IPS-18c (cell line): Measurements from ENCODE around the gene SEMA4G.

Source experiments
- H3K4me3 ChIP-seq: 2 replicates; pipeline ENCODE4 v1.7.0; 2013; ENCODE audit warnings: low read depth, mild to moderate bottlenecking, low read length, moderate library complexity; ENCODE audit not compliant: insufficient read depth
- H3K9me3 ChIP-seq: one replicate; pipeline ENCODE4 v1.6.1; 2013; ENCODE audit warnings: mild to moderate bottlenecking, low read length, moderate library complexity; ENCODE audit not compliant: control insufficient read depth, insufficient read depth

The SEMA4G gene

DNA sequence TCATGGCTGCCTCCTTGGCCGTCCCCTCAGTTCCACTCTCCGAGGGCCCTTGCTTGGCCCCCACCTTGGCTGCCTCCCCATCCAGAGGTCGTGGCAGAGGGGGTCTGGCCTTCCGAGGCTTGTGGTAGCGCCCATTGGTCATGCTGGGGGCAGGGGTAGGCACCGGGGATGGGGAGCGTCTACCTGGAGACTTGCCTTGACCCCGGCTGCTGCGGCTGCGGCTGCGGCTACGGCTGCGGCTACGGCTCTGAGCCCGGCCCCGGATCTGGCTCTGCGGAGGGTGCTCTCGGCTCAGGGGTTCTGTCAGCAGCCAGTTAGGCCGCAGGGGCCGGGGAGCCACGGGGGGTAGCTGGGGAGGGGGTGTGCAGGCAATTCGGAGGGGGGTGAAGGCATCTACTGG is 41.0 kb downstream of the SEMA4G start:
- H3K9me3 ChIP-seq = no peaks in the 10 kb centered on the region
- H3K4me3 ChIP-seq = no peak overlapping the region

DNA sequence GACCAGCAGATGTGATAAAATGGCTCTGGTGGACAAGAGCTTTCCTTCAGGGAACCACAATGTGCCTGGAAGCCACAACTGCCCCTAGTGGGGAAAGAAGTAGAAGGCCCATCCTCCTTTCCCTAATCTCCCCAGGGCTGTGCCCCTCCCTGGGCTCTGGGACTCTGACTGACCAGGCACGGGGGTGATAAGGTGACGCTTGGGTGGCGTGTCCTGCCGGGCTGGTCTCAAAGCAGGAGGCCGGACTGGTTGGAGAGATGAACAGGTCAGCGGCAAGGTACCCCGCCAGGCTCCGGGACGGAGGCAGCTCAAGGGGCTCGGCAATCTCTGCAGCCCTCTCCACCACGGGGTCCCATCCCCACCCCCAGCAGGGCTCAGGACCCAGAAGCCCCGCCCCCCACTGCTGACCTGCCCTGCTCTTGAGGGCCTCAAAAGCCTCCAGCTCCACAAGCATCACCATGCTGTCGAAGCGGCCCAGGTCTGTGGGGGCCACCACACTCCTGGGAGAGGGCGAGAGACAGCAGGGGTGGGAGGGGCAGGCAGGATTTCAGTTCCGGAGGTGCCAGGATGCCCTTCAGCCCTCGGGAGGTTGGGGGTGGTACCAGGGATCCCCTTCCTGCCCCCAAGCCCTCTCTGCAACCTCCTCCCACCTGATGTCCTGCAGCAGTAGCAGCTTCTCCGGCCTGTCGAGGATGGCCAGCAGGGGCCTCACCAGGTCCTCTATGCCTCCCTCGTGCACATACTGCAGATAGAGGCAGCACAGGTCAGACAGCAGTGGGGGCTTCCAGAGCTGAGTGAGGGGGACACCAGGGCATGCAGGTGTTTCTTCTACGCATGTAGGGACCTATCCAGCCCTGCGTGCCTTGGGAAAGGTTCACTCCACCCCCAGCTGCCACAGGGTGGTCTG is 42.5 kb downstream of the SEMA4G start:
- Histone ChIP-seq H3K9me3 (no peaks in the 10 kb centered on the region), H3K4me3 (no peak overlapping the region)

DNA sequence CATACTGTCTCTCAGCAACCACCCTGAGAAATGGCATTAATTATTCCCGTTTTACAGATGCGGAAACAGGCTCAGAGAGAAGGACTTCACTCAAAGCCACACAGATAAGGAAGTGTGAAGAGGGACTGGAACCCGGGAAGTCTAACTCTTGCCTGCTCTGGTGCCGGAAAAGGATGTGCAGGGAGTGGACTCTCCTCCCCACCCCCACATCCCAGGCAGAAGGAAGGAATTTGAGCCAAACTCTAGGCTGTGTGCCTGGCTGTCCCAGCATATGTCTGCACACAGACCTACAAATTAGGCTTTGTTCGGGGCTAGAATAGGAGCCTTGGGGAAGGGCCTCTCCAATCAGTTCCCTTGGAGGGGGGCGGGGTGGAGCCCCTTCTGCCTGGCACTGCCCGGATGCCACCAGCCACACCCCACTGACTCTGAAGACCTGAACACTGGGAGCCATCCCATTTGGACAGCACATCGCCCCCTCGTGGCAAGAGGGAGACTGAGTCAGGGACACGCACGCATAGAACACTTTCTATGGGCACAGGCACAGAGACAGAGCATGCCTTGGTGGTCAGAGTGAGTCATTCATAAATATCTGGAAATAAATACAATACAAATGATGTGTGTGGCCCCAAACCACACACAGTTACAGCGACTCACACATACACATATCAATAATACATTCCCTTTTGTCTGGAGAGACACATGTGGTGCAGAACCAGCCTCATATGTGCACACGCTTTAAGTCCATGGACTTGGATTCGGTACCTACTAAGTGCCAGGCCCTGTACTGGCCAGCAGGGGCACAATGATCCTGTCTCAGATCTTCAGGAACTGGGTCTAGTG is 43.4 kb downstream of the SEMA4G start:
- H3K4me3 ChIP-seq = no peak overlapping the region
- H3K9me3 ChIP-seq = no peaks in the 10 kb centered on the region

DNA sequence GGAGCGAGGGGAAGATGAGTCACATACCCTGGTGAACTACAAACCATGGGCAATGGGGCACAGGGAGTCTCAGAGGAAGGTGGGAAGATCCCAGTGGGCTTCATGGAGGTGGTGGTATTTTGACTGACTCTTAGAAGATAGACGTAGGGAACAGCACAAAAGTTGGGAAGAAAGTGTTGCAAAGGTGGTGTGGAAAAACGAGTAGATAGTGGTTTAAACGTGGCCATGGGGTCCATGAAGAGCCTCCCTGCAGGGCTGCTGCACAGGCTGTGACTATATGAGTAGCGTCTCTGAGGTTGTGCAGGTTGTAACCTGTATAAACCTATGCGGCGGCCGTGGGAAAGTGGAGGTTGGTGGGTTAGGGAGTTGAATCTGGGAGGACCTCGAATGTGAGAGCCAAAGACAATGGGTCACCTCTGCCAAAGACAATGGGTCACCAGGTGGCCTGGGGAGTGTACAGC is 44.1 kb downstream of the SEMA4G start:
- no peaks in the 10 kb centered on the region for H3K9me3 ChIP-seq
- no peak overlapping the region for H3K4me3 ChIP-seq

DNA sequence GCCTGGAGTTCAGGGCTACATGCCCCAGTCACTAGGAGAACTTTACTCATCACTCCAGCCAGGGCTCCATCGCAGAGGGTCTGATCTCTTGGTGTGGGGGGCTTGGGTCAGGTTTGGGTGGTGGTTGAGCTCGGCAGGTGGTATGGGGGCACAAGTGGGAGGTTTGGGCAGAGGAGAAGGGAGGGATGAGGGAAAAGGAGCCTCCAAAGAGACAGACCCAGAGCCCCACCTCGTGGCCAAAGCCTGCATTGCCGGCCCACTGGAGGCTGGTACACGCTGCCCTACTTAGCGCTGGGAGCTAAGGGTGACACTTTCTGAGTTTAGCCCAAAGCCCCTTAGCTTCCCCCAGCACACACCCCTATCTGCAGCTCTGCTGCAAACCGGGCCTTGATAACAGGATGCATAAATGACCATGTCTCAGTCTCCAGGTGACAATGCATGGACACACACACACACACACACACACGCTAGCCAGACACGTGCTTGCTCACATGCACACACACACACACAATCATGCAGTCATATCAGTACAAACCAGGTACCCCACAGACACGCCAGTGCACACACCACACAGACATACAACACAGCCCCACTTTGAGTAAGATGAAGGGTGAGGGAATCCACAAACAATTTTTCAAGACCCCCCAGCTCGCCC is 45.1 kb downstream of the SEMA4G start:
- no peak overlapping the region for H3K4me3 ChIP-seq
- H3K9me3 ChIP-seq = no peaks in the 10 kb centered on the region

DNA sequence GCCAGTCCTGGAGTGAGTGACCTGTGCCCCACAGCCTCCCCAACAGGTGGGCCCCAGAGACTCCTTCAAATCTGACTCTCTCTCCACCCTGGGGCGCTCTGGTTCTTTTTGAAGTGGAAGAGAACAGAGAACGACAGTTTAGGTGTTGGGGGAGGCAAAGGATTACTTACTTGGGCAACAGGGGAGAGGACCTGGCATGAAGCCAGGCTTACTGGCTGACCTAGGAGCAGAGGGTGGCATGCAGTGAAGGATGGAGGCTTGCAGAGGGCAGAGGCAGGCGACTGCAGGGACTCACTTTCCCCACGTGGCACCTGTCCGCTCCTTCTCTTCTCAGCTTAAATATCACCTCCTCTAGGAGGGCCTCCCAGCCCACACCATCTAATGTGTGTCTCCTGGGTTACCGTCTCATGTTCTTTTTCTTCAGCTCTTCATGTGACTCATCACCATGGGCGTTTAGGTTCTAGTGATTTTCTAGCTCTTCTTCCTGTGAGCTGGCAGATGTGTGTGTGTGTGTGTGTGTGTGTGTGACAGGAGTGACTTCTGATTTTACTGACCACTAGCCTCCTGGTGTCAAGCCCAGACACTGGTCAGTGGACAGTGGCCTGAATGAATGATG is 45.8 kb downstream of the SEMA4G start:
- Histone ChIP-seq H3K4me3 (no peak overlapping the region), H3K9me3 (no peaks in the 10 kb centered on the region)

DNA sequence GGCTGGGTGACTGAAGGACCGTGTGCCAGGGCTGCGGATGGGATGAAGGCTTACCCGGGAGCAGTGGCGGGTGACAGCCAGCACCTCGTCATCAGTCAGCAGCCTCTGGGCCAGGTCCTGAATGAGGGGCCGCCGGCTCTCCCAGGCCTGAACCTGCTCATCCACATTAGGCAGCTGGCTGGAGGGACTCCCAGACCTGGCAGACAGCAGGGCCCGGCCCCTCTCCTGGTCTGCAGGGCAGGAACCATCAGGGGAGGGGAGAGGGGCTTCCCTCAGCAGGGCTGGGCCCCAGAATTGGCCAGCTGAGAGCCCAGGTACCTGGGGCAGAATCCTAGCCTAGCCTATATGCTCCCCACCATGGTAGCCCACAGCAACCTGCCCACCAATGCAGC is 46.3 kb downstream of the SEMA4G start:
- no peaks in the 10 kb centered on the region for H3K9me3 ChIP-seq
- H3K4me3 ChIP-seq = no peak overlapping the region

DNA sequence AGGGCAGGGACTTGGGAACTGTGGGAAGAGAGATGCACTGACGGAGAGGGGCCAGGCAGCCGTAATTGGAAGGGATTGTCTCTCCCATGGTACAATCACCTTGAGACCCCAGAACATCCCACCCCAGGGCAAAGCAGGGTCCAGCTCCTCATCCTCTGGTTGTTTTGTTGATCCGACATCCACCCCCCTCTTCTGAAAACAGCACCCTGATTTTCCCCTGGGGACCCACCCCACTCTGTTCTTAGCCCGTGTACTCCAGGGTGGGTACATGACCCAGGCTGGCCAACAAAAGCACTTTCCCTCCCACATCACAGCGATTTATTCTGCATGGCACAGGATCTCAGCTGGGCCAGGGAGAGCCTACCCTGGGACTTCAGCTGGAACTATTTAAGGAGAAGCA is 47.5 kb downstream of the SEMA4G start:
- Histone ChIP-seq H3K4me3 (no peak overlapping the region), H3K9me3 (no peaks in the 10 kb centered on the region)

DNA sequence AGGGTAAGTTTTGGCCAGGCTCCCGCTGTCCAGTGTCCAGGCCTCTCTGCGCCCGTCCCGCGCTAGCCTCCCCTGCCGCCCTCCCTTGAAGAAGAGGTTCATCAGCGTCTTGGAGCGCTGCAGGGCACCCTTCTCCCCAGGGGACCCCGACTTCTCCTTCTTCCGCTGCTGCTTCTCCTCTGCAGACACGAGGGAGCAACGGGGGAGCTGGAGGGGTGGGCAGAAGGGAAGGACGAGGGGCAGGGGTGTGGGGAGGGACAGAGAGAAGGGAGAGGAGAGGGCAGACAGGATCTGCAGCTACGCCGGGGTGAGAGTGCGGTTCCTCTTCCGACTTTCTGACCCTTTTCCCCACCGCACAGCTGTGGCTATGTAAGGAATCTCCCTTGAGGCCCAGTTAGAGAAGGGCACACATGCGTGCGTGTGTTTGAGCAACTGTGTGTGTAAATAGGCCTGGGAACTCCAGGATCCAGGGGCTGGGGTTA is 48.9 kb downstream of the SEMA4G start:
- Histone ChIP-seq H3K4me3 (peak overlapping the region; percentile 43; the same call in 1 of the 2 replicates), H3K9me3 (no peaks in the 10 kb centered on the region)

DNA sequence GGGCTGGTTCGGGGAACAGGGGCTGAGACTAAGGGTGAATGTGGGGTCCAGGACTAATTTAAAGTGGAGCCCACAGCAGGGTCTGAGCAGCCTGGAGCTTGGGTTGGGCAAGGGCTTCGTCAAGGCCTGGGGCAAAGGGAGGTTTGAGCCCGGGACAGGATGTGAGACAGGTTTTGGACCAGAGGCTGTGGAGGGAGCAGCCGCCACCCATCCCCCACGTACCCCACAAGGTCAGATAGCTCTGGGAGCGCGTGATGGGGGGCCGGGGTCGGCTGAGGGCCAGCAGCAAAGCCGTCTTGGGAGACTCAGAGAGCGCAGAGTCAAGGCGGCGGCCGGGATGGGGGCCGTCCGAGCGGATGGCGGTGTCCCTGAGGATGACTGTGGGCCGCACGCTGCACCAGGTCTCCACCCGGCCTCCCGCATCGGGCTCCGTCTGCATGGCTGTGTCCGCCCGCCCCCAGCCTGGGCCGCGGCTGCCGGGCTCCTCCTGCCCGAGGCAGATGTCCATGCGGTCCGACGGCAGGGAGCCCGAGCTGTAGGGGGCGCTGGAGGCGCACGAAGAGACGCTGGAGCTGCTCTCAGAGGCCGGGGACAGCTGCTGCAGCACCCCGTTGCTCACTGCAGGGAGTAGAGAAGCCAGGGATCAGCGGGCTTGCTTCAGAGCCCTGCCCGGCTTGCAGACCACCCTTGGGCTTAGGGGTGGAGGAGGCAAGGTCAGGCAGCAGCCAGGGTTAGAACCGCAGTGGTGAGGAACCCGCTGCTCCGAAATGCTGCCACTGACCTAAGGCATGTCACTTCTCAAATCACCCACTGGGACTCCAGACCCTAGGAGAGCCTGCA is 49.5 kb downstream of the SEMA4G start:
- Histone ChIP-seq H3K4me3 (peak overlapping the region; percentile 43; the same call in 1 of the 2 replicates), H3K9me3 (no peaks in the 10 kb centered on the region)
